Spinal cord (tissue), 10 donors: Measurements from ENCODE around the gene COL3A1. TPM values are rescaled to one million over a fixed set of nuclear protein-coding genes. Genes with fewer than 3 reads are reported as not detected.

Experiments used
- DNase-seq, 6 donors: peaks; one replicate each; pipeline versions ENCODE4 v3.0.0 to v3.0.0-alpha.2; 2013 to 2015; ENCODE audit warnings: low spot score in 6 of 6, low read depth in 4 of 6
- H3K27ac ChIP-seq: one replicate; pipeline ENCODE4 v1.5.1; 2013; ENCODE audit warnings: low read depth, low read length, control low read depth
- H3K27me3 ChIP-seq: one replicate; pipeline ENCODE4 v1.6.1; 2013; ENCODE audit warnings: low read length; ENCODE audit not compliant: control insufficient read depth, insufficient read depth
- H3K36me3 ChIP-seq: one replicate; pipeline ENCODE4 v1.6.1; 2013; ENCODE audit warnings: low read length; ENCODE audit not compliant: control insufficient read depth, insufficient read depth
- H3K4me1 ChIP-seq: one replicate; pipeline ENCODE4 v1.6.1; 2013; ENCODE audit warnings: low read length; ENCODE audit not compliant: control insufficient read depth, insufficient read depth
- H3K4me3 ChIP-seq: one replicate; pipeline ENCODE4 v1.5.1; 2013; ENCODE audit warnings: low read depth, low read length, control low read depth
- H3K9me3 ChIP-seq: one replicate; pipeline ENCODE4 v1.6.1; 2013; ENCODE audit warnings: low read length; ENCODE audit not compliant: control insufficient read depth, insufficient read depth
- WGBS: methylation state at CpG from one replicate; pipeline ENCODE4 v1.1.5; 2013; ENCODE audit warnings: missing lambda C conversion rate; ENCODE audit not compliant: insufficient coverage; 5-methylcytosine and 5-hydroxymethylcytosine counted together
- polyA plus RNA-seq, 2 donors: library from polyadenylated mRNA; unstranded; fragments of 120-200 nt; gene quantifications; one replicate each; pipeline ENCODE4 v1.2.1, GENCODE V29; 2013; ENCODE audit not compliant: insufficient read length in 2 of 2
- small RNA-seq: library from RNA; depleted of rRNA; stranded (forward); fragments of <200 nt; gene quantifications from one replicate; pipeline ENCODE3, GENCODE V24; 2014; ENCODE audit warnings: low replicate concordance
- total RNA-seq, 2 donors: library from RNA; depleted of rRNA in 1 of 2; stranded (reverse); fragments of 120-200 nt in 1 of 2; fragments of >200 nt in 1 of 2; gene quantifications; one replicate each; pipeline versions ENCODE4 v1.2.3 to v1.2.4, GENCODE V29; 2013 to 2014
- donor health status: healthy.

COL3A1 gene
- total and polyA plus RNA-seq, 4 donors, result 391 to 3,051 (median 1,879) TPM

DNA sequence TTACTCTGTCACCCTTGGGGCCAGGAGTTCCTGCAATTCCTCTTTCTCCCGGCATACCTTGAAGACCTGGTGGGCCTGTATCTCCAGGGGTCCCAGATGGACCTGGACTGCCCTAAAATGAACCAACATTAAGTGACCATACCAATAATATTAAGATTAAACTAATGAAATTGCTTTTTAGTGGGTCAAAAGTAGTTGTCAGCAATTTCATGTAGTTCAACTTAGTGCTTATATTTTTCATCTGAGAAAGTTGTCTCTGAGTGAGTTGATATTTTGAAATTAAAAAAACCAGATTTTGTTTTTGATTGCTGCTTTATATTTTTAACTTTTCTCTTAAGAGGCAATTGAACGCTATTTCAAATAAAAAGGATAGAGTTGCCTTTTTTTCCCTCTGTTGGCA is 83.1 kb downstream of the COL3A1 start:
- WGBS, result no CpG with 5 or more reads among the region's 2 CpGs
- Histone ChIP-seq H3K27ac (no peak overlapping the region), H3K36me3 (peaks cover 2% of the 10 kb centered on the region), H3K9me3 (no peaks in the 10 kb centered on the region), H3K4me3 (no peak overlapping the region), H3K27me3 (no peaks in the 10 kb centered on the region), H3K4me1 (no peaks in the 10 kb centered on the region)
- DNase-seq, result no peak

- Histone ChIP-seq H3K4me3 (no peak overlapping the region), H3K36me3 (no peaks in the 10 kb centered on the region), H3K9me3 (no peaks in the 10 kb centered on the region), H3K27me3 (no peaks in the 10 kb centered on the region), H3K4me1 (no peaks in the 10 kb centered on the region), H3K27ac (no peak overlapping the region)
- no peak for DNase-seq
- WGBS, result no CpG with 5 or more reads among the region's 1 CpG
Measured at GRCh38 chr2:189060096-189060642, 86.0 kb downstream of the COL3A1 start.

Small RNA genes lying within 50 kb of the gene (small RNA-seq; reads per million reads assigned to genes)
- gene MIR1245A, result 0.51 reads per million, percentile 56 among the genes with 10 or more reads in this experiment

Other genes with a start within 250 kb of the COL3A1 start
- gene COL5A2, start 205.4 kb downstream of the COL3A1 start, total RNA-seq, result 100 to 1,000 TPM; 163 to 387 TPM
- gene COL5A2, start 205.4 kb downstream of the COL3A1 start, polyA plus RNA-seq, result 10 to 100 TPM; 45.5 to 73.0 TPM